HG02938 (cell line): ENCODE data around the gene CD55.

ENCODE experiments used
- ATAC-seq: cut with Tn5 transposase; IDR thresholded peaks from one replicate; pipeline ENCODE4 v1.9.1; 2021; ENCODE audit warnings: mild to moderate bottlenecking, moderate library complexity; ENCODE audit not compliant: unreplicated experiment

Gene CD55

DNA sequence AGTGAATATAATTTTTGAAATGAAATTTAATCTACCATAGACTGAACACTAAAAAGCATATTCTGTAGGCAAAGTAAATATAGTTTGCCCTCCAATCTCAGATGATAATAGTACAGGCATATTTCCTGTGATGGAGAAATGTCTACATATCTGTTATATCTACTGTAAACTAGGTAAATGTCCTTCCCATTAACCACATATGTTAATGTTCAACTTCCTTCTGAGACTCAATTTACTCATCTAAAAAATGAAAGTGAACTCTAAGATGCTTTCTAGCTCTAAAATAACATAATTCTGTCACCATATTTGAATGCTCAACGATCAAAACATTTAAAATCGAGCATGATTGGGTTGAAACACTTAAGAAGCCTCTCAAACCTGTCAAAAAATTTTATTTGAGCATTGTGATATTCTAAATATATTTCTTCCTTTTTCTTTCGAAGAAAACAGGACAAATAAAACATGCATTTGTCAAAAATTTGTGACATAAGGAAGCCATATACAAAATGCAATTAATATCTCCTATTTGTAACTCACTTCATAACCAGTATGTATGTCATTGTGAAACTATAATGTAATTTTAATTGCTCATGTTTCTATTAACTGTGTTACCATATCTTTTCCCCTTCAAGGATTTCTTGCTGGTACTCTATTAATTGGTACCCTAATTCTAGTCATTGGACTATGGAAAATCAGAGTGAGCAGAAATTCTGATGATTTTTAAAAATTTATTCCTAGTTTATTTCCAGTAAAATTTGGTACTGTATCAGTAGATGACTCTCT, 34.2 kb downstream of the CD55 start:
- no peak for ATAC-seq

- ATAC-seq: no peak
Measured at GRCh38 chr1:207361029-207361428, 39.6 kb downstream of the CD55 start.

GRCh38 chr1:207361889-207362288, 40.4 kb downstream of the CD55 start:
- ATAC-seq: no peak

GRCh38 chr1:207362962-207363860, 41.7 kb downstream of the CD55 start:
- no peak for ATAC-seq

- ATAC-seq: no peak
Measured at GRCh38 chr1:207363871-207364270, 42.4 kb downstream of the CD55 start.

- ATAC-seq: no peak
Measured at GRCh38 chr1:207364614-207365013, 43.1 kb downstream of the CD55 start.

DNA sequence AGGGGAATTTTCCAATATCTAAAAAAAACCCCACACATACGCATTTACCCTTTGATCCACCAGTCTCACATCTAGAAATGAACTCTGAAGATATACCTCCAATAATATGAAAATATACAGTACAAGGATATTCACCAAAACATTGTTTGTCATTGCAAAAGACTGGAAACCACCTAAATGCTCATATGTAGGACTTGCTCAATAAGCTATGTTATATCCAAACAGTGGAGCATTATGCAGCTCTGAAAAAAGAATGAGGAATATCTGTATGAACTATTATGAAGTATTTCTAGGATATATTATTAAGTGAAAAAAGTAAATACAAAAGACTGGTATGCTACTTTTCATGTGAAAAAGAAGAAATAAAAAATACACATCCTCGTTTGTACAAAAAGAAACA, 43.6 kb downstream of the CD55 start:
- no peak for ATAC-seq

- ATAC-seq: no peak
Measured at GRCh38 chr1:207366022-207366421, 44.5 kb downstream of the CD55 start.

- no peak for ATAC-seq
Measured at GRCh38 chr1:207388721-207389120, 67.2 kb downstream of the CD55 start.

GRCh38 chr1:207389728-207390464, 68.4 kb downstream of the CD55 start:
- no peak for ATAC-seq

DNA sequence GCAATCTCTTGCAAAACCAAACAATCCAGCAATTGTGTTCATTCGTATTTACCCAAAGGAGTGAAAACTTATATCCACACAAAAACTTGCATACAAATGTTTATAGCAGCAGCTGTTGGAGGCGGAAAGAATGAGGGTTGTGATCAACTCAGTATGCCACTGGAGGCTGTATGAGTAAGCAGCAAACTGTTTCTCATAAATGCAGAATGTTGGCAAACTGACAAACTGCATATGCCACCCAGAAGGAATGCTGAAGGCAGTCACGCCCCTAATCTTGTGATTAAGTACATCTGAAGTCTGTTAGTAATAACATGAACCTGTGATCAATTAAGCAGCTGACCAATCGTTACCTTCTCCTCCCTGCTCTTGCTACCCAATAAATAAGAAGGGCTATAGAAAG, 72.1 kb downstream of the CD55 start:
- ATAC-seq: no peak

DNA sequence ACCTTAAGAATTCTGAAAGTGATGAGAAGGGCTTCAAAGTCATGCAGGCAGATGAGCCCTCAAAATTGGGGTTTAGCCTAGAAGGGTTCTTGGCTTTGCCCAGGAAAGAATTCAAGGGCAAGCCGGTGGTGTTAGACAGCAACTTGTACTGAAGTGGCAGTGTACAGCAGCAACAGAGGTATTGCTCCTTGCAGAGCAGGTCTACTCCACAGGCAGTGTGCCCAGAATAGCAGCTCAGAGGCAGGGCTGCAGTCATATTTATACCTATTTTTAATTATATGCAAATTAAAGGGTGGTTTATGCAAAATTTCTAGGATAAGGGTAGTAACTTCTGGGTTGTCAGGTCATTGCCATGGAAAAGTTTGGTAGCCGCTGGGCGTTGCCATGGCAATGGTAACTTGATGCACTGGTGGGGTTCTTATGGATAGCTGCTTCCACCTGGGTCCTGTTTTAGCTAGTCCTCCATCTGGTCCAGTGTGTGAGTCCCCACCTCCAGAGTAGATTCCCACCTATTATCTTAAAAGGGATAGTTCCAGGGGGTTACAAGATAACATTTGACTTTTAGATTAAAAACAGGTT, 74.8 kb downstream of the CD55 start:
- ATAC-seq: no peak

- no peak for ATAC-seq
Measured at GRCh38 chr1:207397525-207397926, 76.0 kb downstream of the CD55 start.

- ATAC-seq: no peak
Measured at GRCh38 chr1:207398986-207399385, 77.5 kb downstream of the CD55 start.

GRCh38 chr1:207401578-207401977, 80.1 kb downstream of the CD55 start:
- ATAC-seq: no peak

DNA sequence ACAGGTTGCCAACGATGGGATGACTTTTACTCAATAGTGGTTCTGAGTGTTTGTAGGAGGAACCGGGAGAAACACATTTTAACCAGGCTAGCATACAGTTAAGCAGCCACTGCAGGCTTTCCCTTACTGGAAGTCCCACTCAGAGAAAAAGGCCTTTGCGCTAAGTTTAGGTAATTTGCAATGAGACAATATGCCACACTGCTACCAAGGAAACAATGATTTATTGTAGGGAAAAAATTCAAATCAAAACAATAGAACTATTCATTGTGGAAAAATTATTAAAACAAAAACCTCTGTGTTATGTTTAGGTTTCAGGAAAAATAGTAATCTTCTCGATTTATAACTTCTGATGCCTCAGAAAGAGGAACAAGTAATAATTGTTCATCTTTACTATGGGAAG, 81.3 kb downstream of the CD55 start:
- no peak for ATAC-seq

- ATAC-seq: no peak
Measured at GRCh38 chr1:207404849-207405525, 83.5 kb downstream of the CD55 start.

DNA sequence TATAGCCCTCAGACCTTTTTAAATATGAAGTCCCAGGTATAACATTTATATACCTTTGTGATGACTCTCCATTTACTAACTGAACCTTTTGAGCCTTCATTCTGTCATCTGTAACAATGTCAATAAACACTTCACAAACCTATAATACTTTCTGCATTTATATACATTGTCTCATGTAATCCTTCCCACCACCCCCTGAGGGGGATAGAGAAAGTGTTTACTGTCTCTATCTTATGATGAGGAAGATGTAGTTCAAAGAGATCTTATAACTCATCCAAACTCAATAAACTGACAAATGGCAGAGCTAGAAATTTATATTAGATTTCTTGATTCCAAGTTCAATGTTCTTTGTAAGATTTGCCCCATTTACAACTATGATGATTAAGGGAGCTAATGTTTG, 84.3 kb downstream of the CD55 start:
- ATAC-seq: no peak

GRCh38 chr1:207407655-207408260, 86.3 kb downstream of the CD55 start:
- no peak for ATAC-seq
